Activated T-cell treated with anti-CD3 and anti-CD28 coated beads for 4 hours (primary cell): Measurements from ENCODE around the gene REXO5.

Source experiments
- DNase-seq: peaks from one replicate; pipeline ENCODE4 v3.0.0-alpha.2; 2020

Gene REXO5

GRCh38 chr16:20875355-20875650 is 69.0 kb downstream of the REXO5 start:
- no peak for DNase-seq

- DNase-seq = no peak
Observed at GRCh38 chr16:20878682-20879147, 72.4 kb downstream of the REXO5 start.

GRCh38 chr16:20879175-20880040 is 73.1 kb downstream of the REXO5 start:
- no peak for DNase-seq

- no peak for DNase-seq
Observed at GRCh38 chr16:20880867-20881502, 74.7 kb downstream of the REXO5 start.

GRCh38 chr16:20881503-20881878 is 75.2 kb downstream of the REXO5 start:
- DNase-seq = no peak

- DNase-seq = no peak
Observed at GRCh38 chr16:20883554-20884239, 77.4 kb downstream of the REXO5 start.

- no peak for DNase-seq
Observed at GRCh38 chr16:20884240-20884556, 77.9 kb downstream of the REXO5 start.

- DNase-seq = no peak
Observed at GRCh38 chr16:20886320-20886719, 80.0 kb downstream of the REXO5 start.

GRCh38 chr16:20887207-20887606 is 80.9 kb downstream of the REXO5 start:
- no peak for DNase-seq

- DNase-seq = no peak
Observed at GRCh38 chr16:20889625-20890275, 83.4 kb downstream of the REXO5 start.

GRCh38 chr16:20894388-20894787 is 88.1 kb downstream of the REXO5 start:
- no peak for DNase-seq

GRCh38 chr16:20897253-20897897 is 91.0 kb downstream of the REXO5 start:
- no peak for DNase-seq

- DNase-seq = no peak
Observed at GRCh38 chr16:20897922-20898321, 91.6 kb downstream of the REXO5 start.

GRCh38 chr16:20899071-20899470 is 92.7 kb downstream of the REXO5 start:
- DNase-seq = no peak
